ENCODE results near the gene SOD3. TPM values are rescaled to one million over a fixed set of nuclear protein-coding genes. Genes with fewer than 3 reads are reported as not detected.

The SOD3 gene
- total RNA-seq, 1 experiment from 2014 or later, result not detected

GRCh38 chr4:24750106-24750505 lies 45.3 kb upstream of the SOD3 start:
- H3K27me3 Mint-ChIP-seq (ENCODE audit: insufficient read depth, unreplicated experiment), result no peaks in the 10 kb centered on the region
- H3K4me3 Mint-ChIP-seq (ENCODE audit: unreplicated experiment), result no peak overlapping the region
- no peaks in the 10 kb centered on the region for H3K9me3 Mint-ChIP-seq (ENCODE audit: unreplicated experiment)
- no peak for DNase-seq (ENCODE audit: unreplicated experiment)
- CTCF ChIA-PET, result interaction anchor here (0.7 kb wide), 1 partner anchor 1793 kb away, joined by 3 read pairs; no protein-coding TSS in a partner anchor
- H3K27ac Mint-ChIP-seq (ENCODE audit: low read depth, unreplicated experiment), result no peak overlapping the region
- H3K4me1 Mint-ChIP-seq (ENCODE audit: insufficient read depth, unreplicated experiment), result peaks cover 11% of the 10 kb centered on the region
- no peaks in the 10 kb centered on the region for H3K36me3 Mint-ChIP-seq (ENCODE audit: insufficient read depth, unreplicated experiment)
- POLR2A ChIA-PET, result no interaction called here
- TF ChIP-seq CTCF (IDR thresholded peaks at IDR 0.05; ENCODE audit: unreplicated experiment), result no peak
- no TSS peak for BruUV-seq (replicated peaks)
- intact Hi-C loops (cut with micrococcal nuclease), result no loop called here

DNA sequence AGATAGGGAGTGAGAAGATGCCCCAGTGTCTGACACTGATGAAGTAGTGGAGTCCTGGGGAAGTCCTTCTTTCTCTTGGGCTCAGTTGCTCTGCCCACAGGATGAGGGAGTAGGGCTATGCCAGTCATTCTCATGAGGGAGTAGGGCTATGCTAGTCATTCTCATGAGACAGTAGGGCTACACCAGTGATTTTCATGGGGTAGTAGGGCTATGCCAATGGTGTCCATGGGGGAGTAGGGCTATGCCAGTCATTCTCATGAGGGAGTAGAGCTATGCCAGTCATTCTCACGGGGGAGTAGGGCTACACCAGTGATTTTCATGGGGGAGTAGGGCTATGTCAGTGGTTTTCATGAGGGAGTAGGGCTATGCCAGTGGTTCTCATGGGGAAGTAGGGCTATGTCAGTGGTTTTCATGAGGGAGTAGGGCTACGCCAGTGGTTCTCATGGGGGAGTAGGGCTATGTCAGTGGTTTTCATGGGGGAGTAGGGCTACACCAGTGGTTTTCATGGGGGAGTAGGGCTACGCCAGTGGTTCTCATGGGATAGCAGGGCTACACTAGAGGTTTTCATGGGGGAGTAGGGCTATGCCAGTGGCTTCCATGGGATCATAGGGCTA lies 43.3 kb upstream of the SOD3 start:
- H3K36me3 Mint-ChIP-seq (ENCODE audit: insufficient read depth, unreplicated experiment), result no peaks in the 10 kb centered on the region
- ChIA-PET POLR2A (interaction anchor here (1.7 to 1.9 kb wide), 2 partner anchors 12 to 26 kb away, joined by 5 to 19 read pairs; no protein-coding TSS in a partner anchor), CTCF (interaction anchor here (0.6 to 1.6 kb wide), 5 partner anchors 18 to 392 kb away, joined by 3 to 7 read pairs (median 4); no protein-coding TSS in a partner anchor)
- intact Hi-C loops (cut with micrococcal nuclease), result loop anchor here (2.0 kb wide), 1 partner anchor 23 kb away; no protein-coding TSS in a partner anchor
- no peak overlapping the region for H3K27ac Mint-ChIP-seq (ENCODE audit: low read depth, unreplicated experiment)
- BruUV-seq (replicated peaks), result no TSS peak
- no peak overlapping the region for H3K4me3 Mint-ChIP-seq (ENCODE audit: unreplicated experiment)
- H3K27me3 Mint-ChIP-seq (ENCODE audit: insufficient read depth, unreplicated experiment), result no peaks in the 10 kb centered on the region
- peaks cover 9% of the 10 kb centered on the region for H3K9me3 Mint-ChIP-seq (ENCODE audit: unreplicated experiment)
- no peak for DNase-seq (ENCODE audit: unreplicated experiment)
- TF ChIP-seq CTCF (IDR thresholded peaks at IDR 0.05; ENCODE audit: unreplicated experiment), result no peak
- H3K4me1 Mint-ChIP-seq (ENCODE audit: insufficient read depth, unreplicated experiment), result peaks cover 7% of the 10 kb centered on the region

DNA sequence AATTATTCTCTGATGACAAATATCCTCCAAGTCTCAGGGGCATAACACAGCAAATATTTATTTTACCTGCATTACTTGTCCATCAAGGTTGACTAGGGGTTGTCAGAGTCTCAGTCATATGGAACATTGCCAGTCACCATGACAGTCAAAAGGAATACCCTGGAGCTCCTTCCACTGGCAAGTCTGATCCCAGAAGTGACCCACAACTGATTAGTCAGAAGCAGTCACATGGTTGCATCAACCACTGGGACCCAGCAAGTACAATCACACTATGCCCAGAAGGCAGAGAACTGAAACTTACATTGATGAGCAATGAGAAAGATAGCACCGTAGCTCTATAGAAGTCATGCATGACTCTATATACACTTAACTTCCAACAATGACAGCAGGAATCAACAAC lies 41.9 kb upstream of the SOD3 start:
- H3K36me3 Mint-ChIP-seq (ENCODE audit: insufficient read depth, unreplicated experiment), result no peaks in the 10 kb centered on the region
- intact Hi-C loops (cut with micrococcal nuclease), result loop anchor here (2.0 kb wide), 1 partner anchor 21 kb away; no protein-coding TSS in a partner anchor
- no peak overlapping the region for H3K4me3 Mint-ChIP-seq (ENCODE audit: unreplicated experiment)
- H3K9me3 Mint-ChIP-seq (ENCODE audit: unreplicated experiment), result peaks cover 15% of the 10 kb centered on the region
- no TSS peak for BruUV-seq (replicated peaks)
- H3K27ac Mint-ChIP-seq (ENCODE audit: low read depth, unreplicated experiment), result peak overlapping the region; percentile 57
- CTCF ChIA-PET, result interaction anchor here (0.6 to 1.6 kb wide), 3 partner anchors 40 to 831 kb away, joined by 3 to 4 read pairs (median 4); no protein-coding TSS in a partner anchor
- H3K4me1 Mint-ChIP-seq (ENCODE audit: insufficient read depth, unreplicated experiment), result peaks cover 7% of the 10 kb centered on the region
- H3K27me3 Mint-ChIP-seq (ENCODE audit: insufficient read depth, unreplicated experiment), result no peaks in the 10 kb centered on the region
- TF ChIP-seq CTCF (IDR thresholded peaks at IDR 0.05; ENCODE audit: unreplicated experiment), result no peak
- DNase-seq (ENCODE audit: unreplicated experiment), result peak; percentile 88
- POLR2A ChIA-PET, result interaction anchor here (1.0 to 2.2 kb wide), 5 partner anchors 10 to 169 kb away, joined by 3 to 19 read pairs (median 5); partner anchors contain the start of gene DHX15

- CTCF ChIA-PET, result no interaction called here
- no peak for DNase-seq (ENCODE audit: unreplicated experiment)
- no peaks in the 10 kb centered on the region for H3K27me3 Mint-ChIP-seq (ENCODE audit: insufficient read depth, unreplicated experiment)
These were observed 40.8 kb upstream of the SOD3 start for GRCh38 chr4:24754571-24754970.

More at GRCh38 chr4:24754571-24754970, 40.8 kb upstream of the SOD3 start:
- peaks cover 15% of the 10 kb centered on the region for H3K9me3 Mint-ChIP-seq (ENCODE audit: unreplicated experiment)
- H3K4me3 Mint-ChIP-seq (ENCODE audit: unreplicated experiment), result no peak overlapping the region
- BruUV-seq (replicated peaks), result no TSS peak
- no peaks in the 10 kb centered on the region for H3K36me3 Mint-ChIP-seq (ENCODE audit: insufficient read depth, unreplicated experiment)
- H3K27ac Mint-ChIP-seq (ENCODE audit: low read depth, unreplicated experiment), result peak overlapping the region; percentile 57
- H3K4me1 Mint-ChIP-seq (ENCODE audit: insufficient read depth, unreplicated experiment), result peaks cover 7% of the 10 kb centered on the region
- TF ChIP-seq CTCF (IDR thresholded peaks at IDR 0.05; ENCODE audit: unreplicated experiment), result no peak
- intact Hi-C loops (cut with micrococcal nuclease), result no loop called here
- POLR2A ChIA-PET, result interaction anchor here (1.2 to 2.2 kb wide), 3 partner anchors 9 to 15 kb away, joined by 3 to 7 read pairs (median 4); no protein-coding TSS in a partner anchor
